GM18520 (cell line): ENCODE measurements around the gene TMEM117.

ENCODE experiments used
- ATAC-seq: cut with Tn5 transposase; IDR thresholded peaks from one replicate; pipeline ENCODE4 v1.9.1; 2021; ENCODE audit not compliant: unreplicated experiment

The TMEM117 gene

GRCh38 chr12:44286336-44286735, 450.5 kb downstream of the TMEM117 start:
- peak; percentile 72 for ATAC-seq

GRCh38 chr12:44286821-44287505, 451.1 kb downstream of the TMEM117 start:
- ATAC-seq: no peak

- ATAC-seq: no peak
Observed at GRCh38 chr12:44287545-44287944, 451.7 kb downstream of the TMEM117 start.

- ATAC-seq: peak; percentile 85
Observed at GRCh38 chr12:44294649-44295048, 458.8 kb downstream of the TMEM117 start.

- no peak for ATAC-seq
Observed at GRCh38 chr12:44295958-44296623, 460.2 kb downstream of the TMEM117 start.

GRCh38 chr12:44296624-44297197, 460.8 kb downstream of the TMEM117 start:
- ATAC-seq: no peak

- no peak for ATAC-seq
Observed at GRCh38 chr12:44299524-44299923, 463.6 kb downstream of the TMEM117 start.

- ATAC-seq: peak; percentile 72
Observed at GRCh38 chr12:44307506-44308168, 471.8 kb downstream of the TMEM117 start.

GRCh38 chr12:44313188-44313587, 477.3 kb downstream of the TMEM117 start:
- no peak for ATAC-seq

- no peak for ATAC-seq
Observed at GRCh38 chr12:44314007-44314500, 478.2 kb downstream of the TMEM117 start.

GRCh38 chr12:44317651-44318126, 481.8 kb downstream of the TMEM117 start:
- ATAC-seq: peak; percentile 77

GRCh38 chr12:44331269-44331668, 495.4 kb downstream of the TMEM117 start:
- no peak for ATAC-seq

GRCh38 chr12:44334347-44334746, 498.5 kb downstream of the TMEM117 start:
- ATAC-seq: no peak

- no peak for ATAC-seq
Observed at GRCh38 chr12:44335030-44335429, 499.1 kb downstream of the TMEM117 start.

- ATAC-seq: no peak
Observed at GRCh38 chr12:44336577-44336976, 500.7 kb downstream of the TMEM117 start.

- ATAC-seq: no peak
Observed at GRCh38 chr12:44342371-44342770, 506.5 kb downstream of the TMEM117 start.

GRCh38 chr12:44347145-44347544, 511.3 kb downstream of the TMEM117 start:
- no peak for ATAC-seq

GRCh38 chr12:44357494-44357893, 521.6 kb downstream of the TMEM117 start:
- no peak for ATAC-seq

GRCh38 chr12:44358636-44359035, 522.8 kb downstream of the TMEM117 start:
- no peak for ATAC-seq

GRCh38 chr12:44362947-44363346, 527.1 kb downstream of the TMEM117 start:
- no peak for ATAC-seq

- ATAC-seq: no peak
Observed at GRCh38 chr12:44367136-44367535, 531.3 kb downstream of the TMEM117 start.
